D341Med (cell line): Measurements from ENCODE around the gene USP24.
"Not testable (repeated sequence)": the region's sequence is repeated elsewhere in the genome, so short reads cannot be mapped to it uniquely, and the experiment has no call there.

Experiments
- DNase-seq: peaks from one replicate; pipeline ENCODE4 v3.0.0; 2012; ENCODE audit warnings: low spot score

Gene USP24

GRCh38 chr1:55037733-55038551 is 177.2 kb downstream of the USP24 start:
- no peak for DNase-seq

DNA sequence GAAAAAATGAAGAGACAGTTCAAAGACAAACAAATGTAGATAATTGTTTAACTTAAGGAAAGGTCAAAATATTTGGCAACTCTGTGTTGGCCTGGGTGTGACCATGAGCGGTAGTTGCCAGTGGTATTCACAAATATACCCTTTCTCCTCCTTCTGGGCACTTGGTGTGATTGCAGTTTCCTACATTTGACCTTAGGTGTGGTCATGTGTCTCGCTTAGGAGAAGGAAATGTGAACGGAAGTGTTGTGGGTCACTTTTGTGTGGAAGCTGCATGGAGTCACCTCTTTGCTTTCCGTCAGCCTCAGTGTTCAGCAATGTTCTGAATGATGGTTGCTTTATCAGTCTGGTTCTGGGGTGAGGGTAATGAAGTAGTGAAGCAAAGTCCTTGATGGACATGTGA is 179.3 kb downstream of the USP24 start:
- DNase-seq, result no peak

- no peak for DNase-seq
Measured at GRCh38 chr1:55034476-55035133, 180.6 kb downstream of the USP24 start.

DNA sequence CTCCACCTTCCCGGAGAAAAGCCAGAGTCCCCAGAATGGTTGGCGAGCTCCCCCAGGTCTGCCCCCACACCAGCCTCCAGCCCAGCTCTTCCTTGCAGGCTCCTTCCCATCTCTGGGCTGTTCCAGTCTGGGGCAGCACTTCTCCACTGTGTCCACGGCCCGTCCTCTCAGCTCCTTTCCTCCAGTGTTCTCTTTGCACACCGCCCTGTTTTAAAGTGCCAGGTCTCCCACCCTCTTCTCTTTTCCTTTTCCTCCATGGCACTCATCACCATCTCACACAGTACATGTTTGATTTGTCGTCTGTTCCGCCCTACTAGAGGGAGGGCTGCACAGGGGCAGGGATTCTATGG is 181.9 kb downstream of the USP24 start:
- DNase-seq, result no peak

- not testable (repeated sequence) for DNase-seq
Measured at GRCh38 chr1:55031098-55031497, 184.1 kb downstream of the USP24 start.

DNA sequence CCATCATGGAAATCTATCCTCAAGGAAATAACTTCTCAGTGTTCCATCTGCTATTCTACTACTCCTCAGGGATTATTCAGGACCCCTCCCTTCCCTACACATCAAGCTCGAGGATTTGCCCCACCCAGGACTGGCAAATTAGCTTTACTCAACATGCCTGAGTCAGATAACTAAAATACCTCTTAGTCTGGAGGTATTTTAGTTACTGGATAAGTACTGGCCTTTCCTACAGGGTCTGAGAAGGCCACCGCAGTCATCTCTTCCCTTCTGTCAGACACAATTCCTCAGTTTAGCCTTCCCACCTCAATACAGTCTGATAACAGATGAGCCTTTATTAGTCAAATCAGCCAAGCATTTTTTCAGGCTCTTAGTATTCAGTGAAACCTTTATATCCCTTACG is 188.5 kb downstream of the USP24 start:
- DNase-seq, result not testable (repeated sequence)

DNA sequence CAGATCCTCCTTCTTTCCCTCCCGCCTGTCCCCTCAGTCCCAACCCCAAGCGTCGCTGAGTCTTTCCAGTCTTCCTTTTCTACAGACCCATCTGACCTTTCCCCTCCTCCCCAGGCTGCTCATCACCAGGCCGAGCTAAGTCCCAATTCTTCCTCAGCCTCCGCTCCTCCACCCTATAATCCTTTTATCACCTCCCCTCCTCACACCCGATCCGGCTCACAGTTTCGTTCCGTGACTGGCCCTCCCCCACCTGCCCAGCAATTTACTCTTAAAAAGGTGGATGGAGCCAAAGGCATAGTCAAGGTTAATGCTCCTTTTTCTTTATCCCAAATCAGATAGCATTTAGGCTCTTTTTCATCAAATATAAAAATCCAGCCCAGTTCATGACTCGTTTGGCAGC is 191.0 kb downstream of the USP24 start:
- not testable (repeated sequence) for DNase-seq

DNA sequence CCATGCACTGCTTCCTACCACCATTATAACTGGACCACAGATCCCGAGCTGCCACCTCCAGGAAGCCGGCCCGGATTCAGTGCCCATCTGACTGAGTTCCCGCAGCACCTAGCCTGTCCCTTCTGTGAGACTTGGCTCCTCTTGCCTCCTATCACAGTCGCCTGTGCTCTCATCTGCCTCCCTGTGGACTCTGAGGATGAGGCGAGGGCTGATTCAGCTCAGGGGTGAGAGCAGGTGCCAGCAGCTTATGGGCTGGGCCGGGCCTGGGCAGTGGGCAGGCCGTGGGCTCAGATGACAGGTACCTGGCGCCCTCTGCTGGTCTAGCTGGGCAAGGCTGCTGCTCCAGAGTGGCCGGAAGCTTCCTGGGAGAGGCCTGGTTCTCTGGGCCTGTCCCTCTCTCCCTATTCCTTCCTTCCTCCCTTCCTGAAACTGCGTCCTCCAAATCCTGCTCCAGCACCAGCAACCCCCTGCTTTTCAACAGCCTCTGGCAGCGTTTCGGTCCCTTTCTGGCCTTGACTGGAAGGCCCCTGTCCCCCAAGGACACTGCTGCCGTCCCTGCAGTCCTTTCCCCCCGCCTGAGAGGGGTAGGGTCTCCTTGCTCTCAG is 193.1 kb downstream of the USP24 start:
- peak; percentile 93 for DNase-seq

GRCh38 chr1:55018395-55018794 is 196.8 kb downstream of the USP24 start:
- no peak for DNase-seq
